Panc1 (cell line): ENCODE results near the gene CYSRT1.

Experiments
- SIN3A ChIP-seq: IDR thresholded peaks from 2 replicates; pipeline ENCODE4 v1.6.1; 2012; ENCODE audit warnings: low read depth, mild to moderate bottlenecking, low read length, moderate library complexity, borderline replicate concordance; ENCODE audit not compliant: insufficient read depth
- TF ChIP-seq, protein P1 (sequence below): fragments of 450-650 bp; IDR thresholded peaks from 2 replicates; pipeline ENCODE4 v1.5.1; 2017; ENCODE audit warnings: mild to moderate bottlenecking
- TF ChIP-seq, protein P2 (sequence below), 2 experiments: IDR thresholded peaks; 2 replicates each; pipeline ENCODE4 v1.6.1; 2011 to 2012; ENCODE audit warnings: low read depth in 2 of 2, control low read depth in 1 of 2, low read length in 1 of 2, mild to moderate bottlenecking in 1 of 2, moderate library complexity in 1 of 2; ENCODE audit not compliant: insufficient read depth in 1 of 2

DNA sequence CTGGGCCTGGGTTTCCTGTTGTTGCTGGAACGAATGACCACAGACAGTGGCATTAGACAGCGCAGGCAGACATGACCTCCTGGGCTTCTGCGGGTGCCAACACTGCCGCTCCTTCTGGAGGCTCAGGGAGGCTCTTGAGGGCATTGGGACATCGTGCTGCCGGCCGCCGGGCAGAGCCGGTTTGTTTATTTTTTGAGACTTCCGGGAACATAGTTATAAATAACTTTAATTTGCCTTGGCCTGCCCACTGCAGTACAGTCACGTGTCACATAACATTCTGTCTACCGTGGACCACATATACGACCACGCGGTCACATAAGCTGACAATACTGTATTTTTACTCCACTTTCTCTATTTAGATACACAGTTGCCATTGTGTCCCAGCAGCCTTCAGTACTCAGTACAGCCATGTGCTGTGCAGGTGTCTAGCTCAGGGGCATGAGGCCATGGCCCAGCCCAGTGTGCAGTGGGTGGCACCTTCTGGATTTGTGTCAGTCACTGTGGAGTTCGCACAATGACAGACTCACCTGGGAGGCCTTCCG, 44.3 kb downstream of the CYSRT1 start:
- TF ChIP-seq, protein P1, sequence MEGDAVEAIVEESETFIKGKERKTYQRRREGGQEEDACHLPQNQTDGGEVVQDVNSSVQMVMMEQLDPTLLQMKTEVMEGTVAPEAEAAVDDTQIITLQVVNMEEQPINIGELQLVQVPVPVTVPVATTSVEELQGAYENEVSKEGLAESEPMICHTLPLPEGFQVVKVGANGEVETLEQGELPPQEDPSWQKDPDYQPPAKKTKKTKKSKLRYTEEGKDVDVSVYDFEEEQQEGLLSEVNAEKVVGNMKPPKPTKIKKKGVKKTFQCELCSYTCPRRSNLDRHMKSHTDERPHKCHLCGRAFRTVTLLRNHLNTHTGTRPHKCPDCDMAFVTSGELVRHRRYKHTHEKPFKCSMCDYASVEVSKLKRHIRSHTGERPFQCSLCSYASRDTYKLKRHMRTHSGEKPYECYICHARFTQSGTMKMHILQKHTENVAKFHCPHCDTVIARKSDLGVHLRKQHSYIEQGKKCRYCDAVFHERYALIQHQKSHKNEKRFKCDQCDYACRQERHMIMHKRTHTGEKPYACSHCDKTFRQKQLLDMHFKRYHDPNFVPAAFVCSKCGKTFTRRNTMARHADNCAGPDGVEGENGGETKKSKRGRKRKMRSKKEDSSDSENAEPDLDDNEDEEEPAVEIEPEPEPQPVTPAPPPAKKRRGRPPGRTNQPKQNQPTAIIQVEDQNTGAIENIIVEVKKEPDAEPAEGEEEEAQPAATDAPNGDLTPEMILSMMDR, result no peak
- TF ChIP-seq SIN3A, result no peak
- TF ChIP-seq, protein P2, sequence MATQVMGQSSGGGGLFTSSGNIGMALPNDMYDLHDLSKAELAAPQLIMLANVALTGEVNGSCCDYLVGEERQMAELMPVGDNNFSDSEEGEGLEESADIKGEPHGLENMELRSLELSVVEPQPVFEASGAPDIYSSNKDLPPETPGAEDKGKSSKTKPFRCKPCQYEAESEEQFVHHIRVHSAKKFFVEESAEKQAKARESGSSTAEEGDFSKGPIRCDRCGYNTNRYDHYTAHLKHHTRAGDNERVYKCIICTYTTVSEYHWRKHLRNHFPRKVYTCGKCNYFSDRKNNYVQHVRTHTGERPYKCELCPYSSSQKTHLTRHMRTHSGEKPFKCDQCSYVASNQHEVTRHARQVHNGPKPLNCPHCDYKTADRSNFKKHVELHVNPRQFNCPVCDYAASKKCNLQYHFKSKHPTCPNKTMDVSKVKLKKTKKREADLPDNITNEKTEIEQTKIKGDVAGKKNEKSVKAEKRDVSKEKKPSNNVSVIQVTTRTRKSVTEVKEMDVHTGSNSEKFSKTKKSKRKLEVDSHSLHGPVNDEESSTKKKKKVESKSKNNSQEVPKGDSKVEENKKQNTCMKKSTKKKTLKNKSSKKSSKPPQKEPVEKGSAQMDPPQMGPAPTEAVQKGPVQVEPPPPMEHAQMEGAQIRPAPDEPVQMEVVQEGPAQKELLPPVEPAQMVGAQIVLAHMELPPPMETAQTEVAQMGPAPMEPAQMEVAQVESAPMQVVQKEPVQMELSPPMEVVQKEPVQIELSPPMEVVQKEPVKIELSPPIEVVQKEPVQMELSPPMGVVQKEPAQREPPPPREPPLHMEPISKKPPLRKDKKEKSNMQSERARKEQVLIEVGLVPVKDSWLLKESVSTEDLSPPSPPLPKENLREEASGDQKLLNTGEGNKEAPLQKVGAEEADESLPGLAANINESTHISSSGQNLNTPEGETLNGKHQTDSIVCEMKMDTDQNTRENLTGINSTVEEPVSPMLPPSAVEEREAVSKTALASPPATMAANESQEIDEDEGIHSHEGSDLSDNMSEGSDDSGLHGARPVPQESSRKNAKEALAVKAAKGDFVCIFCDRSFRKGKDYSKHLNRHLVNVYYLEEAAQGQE (IDR thresholded peaks at IDR 0.05; ENCODE audit: insufficient read depth in 1 of 2, low read depth in 2 of 2, low read length in 1 of 2), result no peak
